ENCODE data around the gene EIF4EBP2.

EIF4EBP2 gene

DNA sequence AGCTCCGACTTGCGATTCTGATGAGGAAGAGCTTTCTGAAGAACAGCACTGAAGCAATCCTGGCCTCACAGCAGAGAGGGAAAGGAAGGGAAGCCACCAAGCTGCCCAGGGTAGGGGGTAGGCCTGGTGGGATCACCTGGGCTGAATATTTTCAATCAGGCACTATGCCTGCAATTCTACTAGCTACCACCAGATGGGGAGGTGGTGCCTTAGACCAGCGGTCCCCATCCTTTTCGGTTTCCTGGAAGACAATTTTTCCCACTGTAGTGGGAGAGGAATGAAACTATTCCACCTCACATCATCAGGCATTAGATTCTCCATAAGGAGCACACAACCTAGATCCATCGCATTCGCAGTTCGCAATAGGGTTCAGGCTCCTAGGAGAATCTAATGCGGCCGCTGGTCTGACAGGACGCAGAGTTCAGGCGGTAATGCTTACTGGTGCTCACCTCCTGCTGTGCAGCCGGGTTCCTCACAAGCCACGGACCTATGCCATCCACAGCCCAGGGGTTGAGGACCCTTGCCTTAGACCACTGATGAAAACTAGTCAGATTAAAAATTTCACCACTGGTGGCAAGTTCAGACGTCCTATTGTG is 24.3 kb upstream of the EIF4EBP2 start:
- peak in 1 of 2 donors; percentile 11 for DNase-seq

DNA sequence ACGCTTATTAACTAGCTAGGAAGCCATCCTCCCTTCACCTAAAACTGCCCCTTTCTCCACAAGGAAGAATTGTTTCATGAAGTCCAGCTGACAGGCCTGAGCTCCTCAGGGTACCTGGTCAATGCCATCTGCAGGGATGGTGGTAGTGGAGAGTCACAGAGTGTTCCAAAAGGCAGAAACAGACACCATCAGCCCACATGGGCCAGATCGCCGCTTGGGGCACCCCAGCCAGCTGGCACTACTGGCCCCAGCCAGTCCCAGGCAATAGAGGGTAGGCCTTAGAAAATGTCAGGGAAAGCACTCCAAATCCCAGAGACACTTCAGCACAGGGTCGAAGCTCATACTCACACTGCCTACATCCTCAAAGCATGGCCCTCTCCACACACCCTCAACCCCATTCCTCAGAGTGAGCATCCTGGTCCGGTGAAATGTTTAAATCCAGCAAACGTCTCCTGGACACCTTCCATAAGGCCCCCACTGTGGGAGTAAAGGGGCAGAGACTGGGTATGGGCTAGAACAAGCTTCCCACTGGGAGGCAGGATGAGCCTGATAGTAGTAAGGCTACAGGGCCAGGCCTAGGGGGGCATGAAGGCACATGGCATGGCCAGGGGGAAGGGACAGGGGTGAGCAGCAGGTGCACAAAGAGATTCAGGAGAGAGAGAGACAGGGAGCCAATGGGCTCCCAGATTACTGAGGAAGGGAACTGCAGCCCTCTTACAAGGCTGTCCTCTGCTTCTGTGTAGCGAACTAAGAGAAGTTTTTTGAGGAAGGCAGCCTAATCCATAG is 23.4 kb upstream of the EIF4EBP2 start:
- no peak for DNase-seq

DNA sequence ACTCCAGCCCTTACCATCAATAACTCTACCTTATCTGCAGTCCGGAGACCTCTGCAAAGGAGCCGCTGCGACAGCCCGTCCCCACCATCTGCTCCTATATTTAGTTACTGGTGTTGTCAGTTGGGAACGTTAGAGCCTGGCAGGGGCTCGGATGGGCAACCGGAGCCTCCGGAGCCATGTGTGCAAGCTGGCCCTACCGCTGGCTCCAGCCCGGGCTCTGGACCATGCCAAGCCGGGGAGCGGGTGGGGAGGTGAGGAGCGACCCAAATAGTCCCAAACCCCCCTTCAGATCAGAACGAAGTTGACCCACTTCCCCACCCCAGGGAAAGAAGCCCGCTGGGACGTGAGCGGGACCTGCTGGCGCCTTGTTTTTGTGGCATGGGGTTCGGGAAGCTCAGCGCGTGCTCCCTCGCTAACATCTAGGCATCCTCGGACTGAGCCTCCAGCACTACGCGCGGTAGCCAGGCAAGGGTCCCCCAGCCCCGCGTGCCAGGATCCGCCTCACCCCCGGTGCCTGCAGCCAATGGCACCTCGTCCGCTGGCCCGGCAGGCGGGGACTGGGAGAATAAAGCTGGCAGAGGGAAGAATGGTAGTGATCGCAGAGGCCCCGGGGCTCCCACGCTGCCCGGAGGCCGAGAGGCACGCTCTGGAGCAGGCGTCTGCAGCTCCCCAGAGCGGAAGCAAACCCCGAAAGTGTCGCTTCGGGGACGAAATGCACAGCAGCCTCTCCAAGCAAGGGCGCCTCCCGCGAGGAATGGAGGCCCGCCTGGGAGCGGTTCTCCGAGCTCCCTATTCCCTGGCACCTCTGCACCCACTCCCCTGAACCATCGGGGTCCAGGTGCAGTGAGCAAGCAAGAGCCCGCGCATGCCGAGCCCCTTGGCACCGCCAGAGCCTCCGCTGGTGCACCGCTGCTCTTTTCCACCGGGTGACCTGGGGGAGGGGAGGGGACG is 22.2 kb upstream of the EIF4EBP2 start:
- DNase-seq, result peak; percentile 37 to 59

DNA sequence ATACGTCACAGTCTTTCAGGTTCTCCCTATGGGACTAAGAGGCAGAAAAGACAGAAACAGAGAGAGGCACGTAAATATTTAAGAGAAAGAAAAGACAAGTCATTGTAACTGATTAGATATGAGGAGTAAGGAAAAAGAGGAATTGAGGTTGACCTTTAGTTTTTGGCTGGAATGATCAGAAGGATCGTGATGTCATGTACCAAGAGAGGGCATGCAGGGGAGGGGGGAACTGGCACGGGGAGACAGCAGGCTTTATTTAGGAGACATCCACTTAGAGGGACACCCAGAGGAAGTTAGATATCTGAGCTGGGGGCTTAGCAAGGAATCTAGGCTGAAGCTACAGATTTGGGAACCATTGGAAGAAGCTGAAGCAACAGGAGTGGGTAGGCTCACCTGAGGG is 12.3 kb upstream of the EIF4EBP2 start:
- no peak for DNase-seq

DNA sequence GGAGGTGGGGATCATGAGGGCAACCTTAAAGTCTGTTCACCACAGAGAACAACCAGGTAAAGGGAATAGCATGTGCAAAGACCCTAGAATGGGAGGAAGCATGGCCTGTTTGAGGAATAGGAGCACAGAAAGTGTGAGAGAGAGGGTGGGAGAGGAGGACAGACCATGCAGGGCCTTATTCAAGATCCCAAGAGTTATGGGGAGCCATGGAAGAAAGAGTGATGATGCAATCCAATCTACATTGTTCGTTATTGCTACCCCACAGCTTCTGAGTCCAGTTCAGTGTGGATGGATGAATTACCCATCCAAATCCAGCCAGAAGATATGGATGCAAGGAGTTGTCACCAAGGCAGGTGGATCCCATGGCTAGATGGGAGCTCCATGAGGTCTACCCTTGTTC is 7.8 kb upstream of the EIF4EBP2 start:
- DNase-seq, result no peak

DNA sequence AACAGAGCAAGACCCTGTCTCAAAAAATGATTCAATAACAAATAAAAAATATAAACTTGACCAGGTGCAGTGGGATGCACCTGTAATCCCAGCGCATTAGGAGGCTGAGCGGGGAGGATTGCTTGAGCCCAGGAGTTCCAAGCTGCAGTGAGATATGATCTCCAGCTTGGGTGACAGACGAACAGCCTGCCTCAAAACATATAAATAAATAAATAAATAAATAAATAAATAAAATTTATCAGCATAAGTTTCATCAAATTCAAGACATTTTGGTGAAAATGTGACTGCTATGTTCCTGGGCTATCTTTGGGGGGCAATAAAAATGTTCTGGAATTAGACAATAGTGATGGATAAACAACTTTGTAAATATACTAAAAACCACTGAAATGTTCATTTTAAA is 4.8 kb upstream of the EIF4EBP2 start:
- DNase-seq, result no peak

DNA sequence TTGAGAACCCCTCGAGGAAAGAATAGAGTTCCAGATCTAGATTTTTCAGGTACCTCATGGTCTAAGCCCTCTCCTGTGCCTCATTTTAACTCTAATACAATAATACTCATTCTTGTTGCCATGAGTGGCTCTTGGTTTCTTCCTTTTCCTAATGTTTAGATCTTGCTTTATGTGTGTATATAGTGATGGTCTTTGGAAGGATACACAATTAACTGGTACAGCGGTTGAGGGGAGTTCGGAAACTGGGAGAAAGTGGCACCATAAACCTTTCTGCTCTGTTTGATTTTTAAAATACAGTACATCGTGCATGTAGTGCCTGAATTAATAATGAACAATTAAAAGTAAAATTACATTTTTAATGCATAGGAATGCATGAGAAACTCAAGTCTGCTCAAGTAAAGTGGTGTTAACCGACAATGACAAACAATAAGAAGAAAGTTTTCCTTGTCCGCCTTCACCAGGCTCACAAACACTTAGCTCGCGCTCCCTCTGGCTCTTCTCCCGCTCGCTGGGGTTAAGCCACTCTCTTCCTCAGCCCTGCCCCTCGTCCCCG is 386 bp upstream of the EIF4EBP2 start:
- no peak for DNase-seq

DNA sequence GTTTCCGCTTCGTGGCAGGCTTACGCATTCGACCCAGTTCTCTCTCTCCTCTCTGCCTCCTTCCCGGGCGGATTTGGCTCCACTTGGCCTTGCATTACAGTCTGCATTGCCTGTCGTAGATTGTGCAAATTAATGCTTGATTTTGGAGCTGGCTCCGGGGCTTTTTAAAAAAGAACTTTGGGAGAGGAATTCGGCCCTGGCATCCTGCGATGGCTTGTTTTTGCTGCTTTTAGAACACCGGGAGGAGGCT is 767 bp downstream of the EIF4EBP2 start:
- DNase-seq, result no peak

DNA sequence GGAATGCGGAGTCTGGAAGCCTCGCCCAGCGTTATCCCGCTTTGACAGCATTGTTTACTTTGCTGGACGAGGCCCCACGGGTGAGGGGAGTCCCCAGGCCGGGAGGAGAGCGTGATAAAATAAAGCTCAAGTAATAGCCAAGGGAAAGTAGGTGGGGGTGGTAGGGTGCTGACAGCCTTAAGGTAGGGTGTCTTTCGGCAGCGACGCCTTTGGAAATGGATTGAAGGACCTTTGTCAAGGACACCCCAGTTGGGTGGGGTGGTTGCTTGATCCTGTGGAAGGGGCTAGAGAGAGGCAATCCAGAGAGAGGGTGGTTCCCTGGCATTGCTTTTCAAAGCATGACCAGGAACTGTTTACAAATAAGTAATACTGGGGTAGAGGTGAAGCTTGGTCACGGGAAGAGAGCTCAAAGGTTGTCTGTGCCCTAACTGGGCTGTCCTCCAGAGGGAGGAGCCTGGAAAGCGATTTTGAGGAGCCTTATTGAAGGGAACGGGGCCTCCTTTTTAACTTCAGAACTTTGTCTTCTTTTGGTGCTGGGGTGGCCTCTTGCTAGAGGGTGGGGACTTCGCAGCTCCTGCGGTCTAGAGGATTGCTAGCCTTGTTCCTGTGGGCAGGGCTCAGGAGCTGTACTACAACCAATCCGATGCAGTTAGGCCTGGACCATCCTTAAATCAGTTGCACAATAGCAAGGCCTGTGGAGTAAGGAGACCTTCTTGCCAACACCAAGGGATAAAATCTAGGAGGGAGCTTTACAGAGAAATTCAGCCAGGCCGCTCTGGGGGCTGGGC is 1.3 kb downstream of the EIF4EBP2 start:
- DNase-seq, result peak; percentile 27 to 35

DNA sequence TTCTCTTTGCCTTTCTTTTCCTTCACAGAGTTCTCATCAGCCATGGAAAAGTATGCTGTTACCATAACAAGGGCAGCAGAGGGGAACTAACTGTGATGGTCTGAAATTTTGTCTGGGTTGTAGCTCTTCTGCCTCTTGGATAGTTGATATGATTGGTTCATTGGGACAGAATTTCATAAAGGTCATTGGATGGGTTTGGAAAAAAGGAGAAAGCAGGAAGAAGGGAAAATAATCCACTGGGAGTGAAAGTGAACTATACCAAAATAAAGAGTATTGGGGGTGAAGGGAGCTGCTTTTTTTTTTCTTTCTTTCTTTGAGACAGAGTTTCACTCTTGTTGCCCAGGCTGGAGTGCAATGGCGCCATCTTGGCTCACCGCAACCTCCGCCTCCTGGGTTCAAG is 5.8 kb downstream of the EIF4EBP2 start:
- no peak for DNase-seq

DNA sequence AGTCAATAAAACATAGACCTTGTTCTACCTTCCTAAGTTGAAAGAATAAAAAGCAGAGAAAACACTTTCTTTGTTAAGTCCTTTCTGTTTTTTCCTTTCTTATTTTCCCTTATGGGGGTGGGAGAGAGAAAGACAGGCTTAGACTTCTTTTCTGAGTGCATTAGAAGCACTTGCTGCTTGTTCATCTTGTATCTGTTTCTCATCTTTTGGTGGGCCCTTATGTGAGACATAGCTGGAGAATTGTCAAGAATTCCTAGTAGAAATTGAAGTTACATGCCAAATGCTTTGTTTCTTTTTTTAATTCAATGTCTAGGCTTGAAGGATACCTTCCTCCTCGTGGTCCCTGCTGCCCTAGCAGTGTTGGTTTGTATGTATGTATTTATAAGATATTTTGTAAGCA is 6.7 kb downstream of the EIF4EBP2 start:
- no peak for DNase-seq

DNA sequence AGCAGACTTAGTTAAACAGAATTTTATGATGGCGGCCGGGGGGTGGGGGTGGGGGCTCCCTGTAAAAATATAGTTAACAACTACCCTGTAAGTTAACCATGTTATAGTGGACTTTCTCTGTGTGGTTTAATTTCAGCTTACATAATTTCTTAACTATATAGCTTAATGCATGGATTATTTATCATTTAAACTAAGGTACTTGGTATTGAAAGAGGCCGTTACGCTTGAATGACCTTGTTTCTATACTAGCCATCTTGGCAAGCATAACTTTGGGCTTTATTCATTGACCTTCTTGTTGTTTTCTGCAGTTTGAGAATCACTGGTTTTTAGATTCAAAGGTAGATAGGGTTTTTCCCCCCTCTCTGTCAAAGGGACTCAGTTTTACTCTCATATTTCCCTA is 8.4 kb downstream of the EIF4EBP2 start:
- no peak for DNase-seq

DNA sequence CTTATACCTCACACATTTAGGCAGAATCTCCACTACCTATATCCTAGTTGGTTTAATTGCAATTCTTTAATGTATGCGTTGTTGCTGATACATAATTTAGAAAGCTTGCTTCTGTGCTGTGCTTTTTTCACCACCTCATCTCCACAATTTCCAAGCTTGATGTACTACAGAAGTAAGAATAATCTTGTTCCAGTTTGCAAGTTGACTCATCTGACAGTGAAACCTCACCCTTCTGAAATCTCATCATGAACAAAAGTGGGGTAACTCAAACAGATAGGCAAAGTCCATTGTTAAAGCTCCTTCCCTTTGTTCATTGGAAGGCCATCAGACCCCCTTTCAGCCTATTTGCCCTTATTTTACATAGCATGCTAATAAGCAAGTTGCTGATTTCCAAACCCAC is 13.6 kb downstream of the EIF4EBP2 start:
- DNase-seq, result no peak

DNA sequence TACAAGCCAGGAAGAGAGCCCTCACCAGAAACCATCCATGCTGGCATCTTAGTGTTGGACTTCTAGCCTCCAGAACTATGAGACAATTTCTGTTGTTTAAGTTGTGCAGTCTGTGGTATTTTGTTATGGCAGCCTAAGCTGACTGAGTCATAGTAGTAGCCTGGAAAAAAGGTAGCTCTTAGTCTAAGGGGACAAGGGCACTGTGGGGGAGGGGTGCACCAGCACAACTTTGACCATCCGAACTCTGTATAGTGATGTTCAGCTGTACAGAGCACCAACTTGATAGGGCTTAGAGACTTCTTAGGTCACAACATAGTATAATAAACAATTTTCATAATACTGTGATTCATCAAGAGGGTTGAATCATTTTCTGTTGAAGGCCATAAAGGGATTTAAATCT is 14.3 kb downstream of the EIF4EBP2 start:
- DNase-seq, result peak in 1 of 2 donors; percentile 11

DNA sequence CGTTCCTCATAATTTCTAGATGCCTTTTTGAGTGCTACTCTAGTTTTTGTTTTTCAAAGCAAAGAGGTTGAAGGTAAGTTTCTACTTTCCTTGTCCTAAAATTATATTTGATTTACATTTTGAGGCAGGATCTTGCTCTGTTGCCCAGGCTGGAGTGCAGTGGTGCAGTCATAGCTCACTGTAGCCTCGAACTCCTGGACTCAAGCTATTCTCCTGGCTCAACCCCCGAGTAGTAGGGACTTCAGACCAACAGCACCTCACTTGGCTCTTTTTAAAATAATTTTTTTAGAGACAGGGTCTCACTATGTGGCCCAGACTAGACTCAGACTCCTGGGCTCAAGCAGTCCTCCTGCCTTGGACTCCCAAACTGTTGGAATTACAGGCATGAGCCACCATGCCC is 14.8 kb downstream of the EIF4EBP2 start:
- no peak for DNase-seq

DNA sequence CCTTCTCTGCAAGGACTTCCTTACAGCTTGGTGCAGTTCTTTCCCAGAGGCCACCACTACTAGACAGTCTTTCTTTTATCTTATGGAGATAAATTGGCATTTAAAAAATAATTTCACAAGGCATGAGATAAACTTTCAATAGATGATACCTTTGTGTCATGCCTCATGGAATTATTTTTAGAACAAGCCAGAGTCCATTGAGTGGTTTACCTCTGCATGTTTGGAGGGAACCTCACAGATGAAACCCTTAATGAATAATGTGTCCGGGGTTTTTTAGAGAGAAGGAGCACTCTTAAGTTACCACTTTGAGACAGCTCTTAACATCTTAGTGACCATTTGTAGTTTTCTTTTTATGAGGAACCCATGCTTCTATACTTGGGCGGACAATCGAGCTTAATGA is 20.4 kb downstream of the EIF4EBP2 start:
- DNase-seq, result no peak

DNA sequence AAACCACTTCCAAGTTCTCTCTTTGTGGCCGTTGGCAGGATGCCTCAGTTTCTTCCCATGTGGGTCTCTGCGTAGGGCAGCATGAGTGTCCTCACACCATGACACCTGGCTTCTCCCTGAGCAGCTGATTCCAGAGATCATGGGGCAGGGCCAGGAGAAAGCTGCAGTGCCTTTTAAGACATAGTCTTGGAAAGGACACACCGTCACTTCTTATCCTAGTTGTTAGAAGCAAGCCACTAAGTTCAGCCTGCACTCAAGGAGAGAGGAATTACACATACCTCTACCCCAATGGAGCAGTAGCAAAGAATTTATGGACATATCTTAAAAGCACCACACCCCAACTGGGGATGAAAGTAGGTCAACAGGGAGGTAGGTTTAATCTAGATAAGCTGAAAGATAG is 21.2 kb downstream of the EIF4EBP2 start:
- no peak for DNase-seq

DNA sequence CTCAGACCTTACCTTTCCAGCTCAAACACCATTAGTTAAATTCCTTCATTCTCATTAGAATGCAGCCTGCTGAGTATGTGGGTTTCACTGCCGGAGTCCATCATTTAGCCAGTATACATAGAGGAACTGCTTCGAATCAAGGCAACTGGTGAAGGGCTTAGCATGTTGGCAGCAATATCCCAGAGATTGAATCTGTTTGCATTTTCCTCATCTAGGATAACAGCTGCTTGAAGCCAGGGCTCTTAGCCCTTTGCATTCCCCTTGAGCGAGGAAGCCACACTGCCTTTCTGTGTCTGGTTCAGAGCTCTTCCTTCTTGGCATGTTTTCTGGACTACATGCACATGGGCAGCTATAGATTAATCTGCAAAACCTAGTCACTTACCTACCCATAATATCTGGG is 22.9 kb downstream of the EIF4EBP2 start:
- no peak for DNase-seq

DNA sequence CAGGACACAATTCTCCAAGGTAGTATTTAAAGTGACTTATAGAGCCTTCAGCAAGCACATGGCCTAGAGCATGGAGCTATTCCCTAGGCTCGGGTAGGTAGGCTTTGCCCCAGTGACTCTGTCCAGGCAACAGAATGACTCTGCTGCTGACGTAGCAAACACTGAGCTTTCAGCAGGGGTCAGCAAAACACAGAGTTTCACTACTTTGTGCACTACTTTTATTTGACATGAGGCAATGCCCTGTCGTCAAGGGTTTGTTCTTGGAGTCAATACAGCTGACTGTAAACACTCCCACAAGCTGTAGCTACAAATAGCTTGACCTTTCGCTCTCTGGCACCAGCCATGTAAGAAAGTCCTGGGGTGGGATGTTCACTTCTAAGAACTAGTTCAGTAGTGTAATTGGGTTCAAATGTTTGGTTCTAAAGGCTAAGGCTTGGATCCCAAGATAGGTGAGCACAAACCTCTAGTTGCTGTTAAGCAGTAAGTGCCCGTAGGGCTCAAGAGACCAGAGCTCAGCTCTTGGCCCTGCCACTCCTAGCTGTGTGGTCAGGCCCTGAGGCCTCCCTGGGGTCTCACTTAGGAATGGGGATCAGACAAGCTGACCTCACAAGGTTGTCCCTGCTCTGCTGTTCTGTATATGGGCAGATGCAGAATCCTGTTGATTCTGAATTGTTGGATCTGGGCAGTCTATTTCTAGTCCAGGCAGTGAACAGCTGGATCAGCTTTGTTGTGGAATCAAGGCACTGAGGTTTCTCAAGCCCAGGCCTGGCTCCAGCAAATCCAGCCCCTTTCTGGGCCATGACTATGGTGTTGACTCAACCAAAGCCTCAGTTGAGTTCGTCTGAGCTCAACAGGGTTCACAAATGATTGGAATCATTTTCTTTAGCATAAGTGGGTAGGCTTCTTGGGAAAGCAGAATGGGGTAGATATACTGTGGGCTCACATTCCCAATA is 26.8 kb downstream of the EIF4EBP2 start:
- DNase-seq, result no peak

DNA sequence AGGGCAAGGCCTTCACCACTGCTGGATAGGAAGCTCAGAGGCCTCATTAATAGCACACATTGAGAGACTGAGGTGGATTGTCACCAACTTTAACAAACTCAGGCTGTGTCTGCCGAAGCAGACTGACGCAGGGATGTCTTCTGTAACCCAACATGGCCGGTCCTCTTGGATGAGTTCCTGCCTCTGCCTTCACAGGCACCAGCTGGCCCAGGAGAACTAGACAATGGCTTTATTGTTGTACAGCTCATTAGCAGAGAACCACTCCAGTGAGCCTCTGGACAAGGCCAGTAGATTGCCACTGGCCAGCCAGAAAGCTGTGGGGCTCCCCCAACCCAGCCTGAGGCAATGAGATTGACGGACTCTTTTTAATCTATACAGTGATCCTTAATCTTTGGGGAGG is 28.2 kb downstream of the EIF4EBP2 start:
- no peak for DNase-seq

DNA sequence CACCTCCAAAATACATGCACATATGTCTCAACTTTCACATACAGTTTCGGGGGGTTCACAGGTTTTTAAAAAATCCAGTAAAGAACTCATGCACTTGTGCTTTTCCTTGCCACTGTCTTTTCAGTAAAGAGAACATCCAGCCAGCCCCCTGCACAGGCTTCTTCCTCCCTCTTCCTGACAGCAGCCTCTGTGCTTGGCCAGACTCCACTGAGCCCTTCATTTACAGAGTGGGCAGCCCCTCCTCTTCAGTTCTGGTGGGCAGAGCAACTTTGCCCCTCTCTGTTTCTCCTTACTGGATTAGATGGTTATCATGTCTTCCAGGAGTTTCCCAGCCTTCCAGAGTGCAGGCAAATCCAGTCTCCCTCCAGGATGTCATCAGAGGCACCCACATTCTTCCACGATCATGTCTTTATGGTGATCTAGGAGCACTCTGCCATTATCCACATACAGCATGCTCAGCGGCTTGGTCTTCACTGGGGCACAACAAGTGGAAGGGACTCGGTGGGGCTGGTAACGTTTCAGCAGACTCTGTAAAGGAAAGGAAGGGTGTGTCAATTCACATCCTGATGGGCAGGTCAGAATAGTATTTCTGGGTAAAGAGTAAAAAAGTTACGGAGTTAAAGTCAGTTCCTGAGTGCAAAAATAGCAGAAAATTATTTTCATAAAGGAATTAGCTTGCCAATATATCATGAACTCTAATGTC is 28.8 kb downstream of the EIF4EBP2 start:
- DNase-seq, result no peak

All from stimulated activated CD4-positive, alpha-beta T cell treated with anti-CD3 and anti-CD28 coated beads, Interleukin-2, amount 100 ng/mL, for 24 hours (primary cell).